ENCODE results near the gene GMPPB.
"Not testable (repeated sequence)": the region's sequence is repeated elsewhere in the genome, so short reads cannot be mapped to it uniquely, and the experiment has no call there.

GMPPB gene

GRCh38 chr3:49723628-49724551, at the start of gene GMPPB:
TSS of gene GMPPB (minus strand) at chr3:49723951. CDS start at chr3:49723726, 225 bp downstream.
- DNase-seq (ENCODE audit: low read depth in 2 of 2): peak; percentile 78 to 91

- DNase-seq (ENCODE audit: low read depth in 2 of 2): no peak
These were observed 49.0 kb upstream of the GMPPB start for GRCh38 chr3:49772703-49773102.

GRCh38 chr3:49771340-49771938, 47.7 kb upstream of the GMPPB start:
- DNase-seq (ENCODE audit: low read depth in 2 of 2): no peak

GRCh38 chr3:49769926-49770325, 46.2 kb upstream of the GMPPB start:
- no peak for DNase-seq (ENCODE audit: low read depth in 2 of 2)

GRCh38 chr3:49769286-49769915, 45.6 kb upstream of the GMPPB start:
- no peak for DNase-seq (ENCODE audit: low read depth in 2 of 2)

- DNase-seq (ENCODE audit: low read depth in 2 of 2): no peak
These were observed 40.2 kb upstream of the GMPPB start for GRCh38 chr3:49763981-49764380.

GRCh38 chr3:49761661-49762060, 37.9 kb upstream of the GMPPB start:
- no peak for DNase-seq (ENCODE audit: low read depth in 2 of 2)

- no peak for DNase-seq (ENCODE audit: low read depth in 2 of 2)
These were observed 35.5 kb upstream of the GMPPB start for GRCh38 chr3:49759226-49759625.

- no peak for DNase-seq (ENCODE audit: low read depth in 2 of 2)
These were observed 33.4 kb upstream of the GMPPB start for GRCh38 chr3:49757197-49757596.

GRCh38 chr3:49756036-49756435, 32.3 kb upstream of the GMPPB start:
- DNase-seq (ENCODE audit: low read depth in 2 of 2): no peak

GRCh38 chr3:49754536-49754935, 30.8 kb upstream of the GMPPB start:
- no peak for DNase-seq (ENCODE audit: low read depth in 2 of 2)

GRCh38 chr3:49751501-49751900, 27.8 kb upstream of the GMPPB start:
- DNase-seq (ENCODE audit: low read depth in 2 of 2): no peak

- no peak for DNase-seq (ENCODE audit: low read depth in 2 of 2)
These were observed 26.3 kb upstream of the GMPPB start for GRCh38 chr3:49750056-49750455.

GRCh38 chr3:49748874-49749273, 25.1 kb upstream of the GMPPB start:
- DNase-seq (ENCODE audit: low read depth in 2 of 2): not testable (repeated sequence)

GRCh38 chr3:49747792-49748480, 24.2 kb upstream of the GMPPB start:
- DNase-seq (ENCODE audit: low read depth in 2 of 2): no peak

GRCh38 chr3:49745986-49746385, 22.2 kb upstream of the GMPPB start:
- no peak for DNase-seq (ENCODE audit: low read depth in 2 of 2)

GRCh38 chr3:49740427-49740826, 16.7 kb upstream of the GMPPB start:
- no peak for DNase-seq (ENCODE audit: low read depth in 2 of 2)

GRCh38 chr3:49738067-49738713, 14.4 kb upstream of the GMPPB start:
- no peak for DNase-seq (ENCODE audit: low read depth in 2 of 2)

- no peak for DNase-seq (ENCODE audit: low read depth in 2 of 2)
These were observed 11.0 kb upstream of the GMPPB start for GRCh38 chr3:49734752-49735151.

GRCh38 chr3:49733551-49733950, 9.8 kb upstream of the GMPPB start:
- no peak for DNase-seq (ENCODE audit: low read depth in 2 of 2)

- DNase-seq (ENCODE audit: low read depth in 2 of 2): no peak
These were observed 8.8 kb upstream of the GMPPB start for GRCh38 chr3:49732597-49732996.

Data from stimulated activated CD8-positive, alpha-beta memory T cell treated with anti-CD3 and anti-CD28 coated beads, Interleukin-7, amount 100 ng/mL, for 4 hours (primary cell).